GM19043 (cell line): Measurements from ENCODE around the gene C4orf50.

Experiments used
- ATAC-seq: cut with Tn5 transposase; IDR thresholded peaks from one replicate; pipeline ENCODE4 v1.9.1; 2021; ENCODE audit warnings: low read depth; ENCODE audit not compliant: unreplicated experiment

Gene C4orf50

DNA sequence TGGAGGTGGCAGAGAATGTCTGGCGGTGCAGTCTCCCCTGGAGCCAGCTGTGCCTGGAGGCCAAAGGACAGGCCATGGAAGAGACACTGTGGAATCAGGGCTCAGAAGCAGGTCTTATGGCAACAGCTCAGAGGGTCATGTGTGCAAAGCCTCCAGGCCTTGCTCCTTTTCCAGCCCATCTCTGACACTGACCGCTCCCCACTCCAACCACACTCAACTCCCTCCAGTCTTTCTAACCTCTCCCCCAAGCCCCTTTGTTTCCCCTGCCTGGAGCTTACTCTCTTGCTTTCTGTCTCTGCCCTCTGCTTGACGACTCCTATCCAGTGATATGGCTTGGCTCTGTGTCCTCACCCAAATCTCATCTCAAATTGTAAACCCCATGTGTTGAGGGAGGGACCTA lies 91.1 kb downstream of the C4orf50 start:
- ATAC-seq: no peak

DNA sequence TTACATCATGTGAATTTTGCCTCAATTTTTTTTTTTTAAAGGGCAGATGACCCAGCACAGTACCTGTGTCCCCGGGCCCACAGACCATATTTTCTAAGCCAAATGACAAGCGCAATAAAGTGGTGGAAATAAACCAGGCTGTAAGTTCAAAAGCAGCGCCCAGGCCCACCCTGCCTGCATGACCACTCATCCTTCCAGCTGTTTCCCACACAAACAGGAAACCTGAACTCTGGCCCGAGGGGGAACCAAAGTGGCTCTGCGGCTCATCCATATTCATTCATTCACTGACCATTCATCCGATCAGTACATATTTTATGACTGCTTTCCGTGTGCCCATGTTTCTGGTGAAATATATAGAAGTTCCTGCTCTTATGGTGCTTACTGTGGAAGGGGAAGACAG lies 91.6 kb downstream of the C4orf50 start:
- no peak for ATAC-seq

DNA sequence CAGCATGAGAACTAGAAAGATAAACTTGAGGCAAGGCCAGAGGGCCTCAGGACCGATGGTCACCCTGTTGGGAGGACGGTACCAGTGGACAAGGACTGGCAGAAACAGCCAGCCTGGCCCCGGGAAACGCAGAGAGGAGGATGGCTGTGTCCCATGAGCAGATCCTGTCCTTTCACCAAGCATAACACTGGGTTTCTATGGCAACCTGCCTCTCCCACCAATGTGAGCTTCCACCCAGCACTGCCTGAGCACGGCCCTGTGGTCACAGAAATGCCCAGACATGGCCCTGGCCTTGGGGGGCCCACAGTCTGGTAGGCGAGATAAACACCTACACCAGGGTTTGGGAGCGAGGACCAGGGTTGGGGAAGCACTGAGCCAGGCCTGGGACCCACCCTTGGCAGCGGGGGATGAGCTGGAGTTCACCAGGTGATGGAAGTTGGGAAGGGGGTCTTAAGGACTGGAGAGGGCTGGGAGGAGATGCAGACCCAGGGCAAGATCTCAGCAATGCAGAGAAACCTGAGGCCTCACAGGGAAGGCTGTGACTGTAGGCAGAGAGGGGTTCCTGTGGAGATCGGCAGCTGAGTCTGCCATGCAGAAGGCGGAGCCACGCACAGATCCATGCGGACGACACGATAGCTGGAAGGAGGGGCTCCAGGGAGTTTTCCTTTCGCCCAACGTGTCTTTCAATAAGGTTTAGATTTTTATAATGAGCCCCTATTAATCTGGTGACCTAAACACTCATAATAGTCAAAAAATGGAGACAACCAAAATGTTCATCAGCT lies 92.6 kb downstream of the C4orf50 start:
- no peak for ATAC-seq

DNA sequence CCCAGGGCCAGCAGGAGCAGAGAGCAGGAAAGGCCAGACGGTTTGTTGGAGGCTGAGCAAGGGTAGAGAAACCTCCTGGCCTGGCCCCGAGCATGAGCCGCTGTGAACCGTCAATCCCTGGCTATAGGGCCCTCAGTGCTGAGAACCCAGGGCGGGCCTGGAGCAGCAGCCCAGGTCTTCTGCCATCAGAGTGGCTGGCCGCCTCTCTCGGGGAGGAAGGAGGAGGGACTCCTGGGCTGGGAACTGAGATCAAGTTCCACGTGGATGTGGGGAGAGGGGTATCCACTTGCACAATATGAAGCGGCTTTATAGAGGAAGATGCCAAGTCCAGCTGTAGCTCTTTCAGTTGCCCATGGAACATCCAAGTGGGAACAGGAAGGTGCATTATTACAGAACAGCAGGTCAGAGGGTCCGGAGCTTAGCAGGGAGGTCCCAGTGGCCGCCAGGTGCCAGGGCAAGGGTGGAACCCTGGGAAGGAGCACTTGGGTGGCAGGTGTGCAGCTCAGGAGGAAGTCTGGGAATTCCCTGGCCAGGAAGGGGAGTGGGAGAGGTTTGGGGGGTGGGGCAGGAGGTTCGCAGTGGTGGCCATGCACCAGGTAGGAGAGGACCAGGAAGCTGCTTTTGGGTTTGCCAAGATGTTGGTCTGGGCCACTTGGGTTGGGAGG lies 93.6 kb downstream of the C4orf50 start:
- ATAC-seq: no peak

DNA sequence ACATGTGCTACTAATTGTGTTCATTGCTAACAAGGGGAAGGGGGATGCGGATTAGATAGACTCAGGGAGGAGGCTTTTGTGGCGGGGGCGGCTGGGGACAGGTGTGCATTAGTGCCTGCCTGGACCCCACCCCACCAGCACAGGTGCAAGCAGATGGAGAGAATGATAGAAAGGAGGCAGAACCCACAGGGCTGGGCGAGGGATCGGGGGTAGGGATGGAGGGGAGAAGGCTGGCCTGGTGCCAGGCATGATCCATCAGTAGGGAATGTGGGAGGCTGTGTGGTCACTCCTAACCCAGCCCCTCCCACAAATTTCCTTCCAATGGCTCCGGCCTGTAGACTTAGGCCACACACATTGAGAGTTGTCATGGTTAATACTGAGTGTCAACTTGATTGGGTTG lies 94.9 kb downstream of the C4orf50 start:
- ATAC-seq: no peak

DNA sequence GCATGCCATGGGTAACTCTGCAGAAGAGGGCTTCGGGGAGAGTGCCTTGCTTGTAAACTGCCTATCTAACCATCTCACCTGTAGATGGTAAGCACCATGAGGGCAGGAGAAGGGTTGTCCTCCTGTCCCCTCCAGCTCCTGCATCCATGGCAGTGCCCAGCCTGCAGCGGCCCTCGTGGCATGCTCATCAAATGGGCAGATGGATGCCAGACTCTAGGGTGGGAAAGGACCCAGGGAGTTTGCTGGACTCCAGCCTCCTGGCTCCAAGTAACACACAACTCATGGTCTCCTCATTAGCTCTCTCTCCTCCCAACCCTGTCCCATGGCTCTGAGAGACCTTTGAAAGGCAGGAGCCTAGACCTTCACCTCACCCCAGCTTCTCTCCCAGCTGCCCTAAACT lies 95.7 kb downstream of the C4orf50 start:
- ATAC-seq: no peak

DNA sequence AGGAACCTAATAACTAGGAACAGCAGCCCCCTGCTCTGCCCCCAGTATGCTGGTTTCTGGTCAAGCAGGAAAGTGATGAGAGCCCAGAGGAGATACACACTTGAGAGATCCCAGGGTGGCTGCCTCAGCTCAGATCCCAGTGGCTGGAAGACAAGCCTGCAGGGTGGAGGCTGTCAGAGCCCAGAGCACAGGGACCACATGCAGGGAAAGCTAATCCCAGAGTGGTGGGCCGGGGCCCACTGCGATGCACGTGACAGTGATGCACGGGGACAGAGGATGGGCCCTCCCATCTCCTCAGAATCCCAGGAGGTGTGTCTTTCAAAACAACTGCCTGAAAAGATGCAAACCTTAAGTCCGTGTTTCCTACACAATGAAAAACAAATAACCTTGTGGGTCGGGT lies 96.2 kb downstream of the C4orf50 start:
- ATAC-seq: no peak

DNA sequence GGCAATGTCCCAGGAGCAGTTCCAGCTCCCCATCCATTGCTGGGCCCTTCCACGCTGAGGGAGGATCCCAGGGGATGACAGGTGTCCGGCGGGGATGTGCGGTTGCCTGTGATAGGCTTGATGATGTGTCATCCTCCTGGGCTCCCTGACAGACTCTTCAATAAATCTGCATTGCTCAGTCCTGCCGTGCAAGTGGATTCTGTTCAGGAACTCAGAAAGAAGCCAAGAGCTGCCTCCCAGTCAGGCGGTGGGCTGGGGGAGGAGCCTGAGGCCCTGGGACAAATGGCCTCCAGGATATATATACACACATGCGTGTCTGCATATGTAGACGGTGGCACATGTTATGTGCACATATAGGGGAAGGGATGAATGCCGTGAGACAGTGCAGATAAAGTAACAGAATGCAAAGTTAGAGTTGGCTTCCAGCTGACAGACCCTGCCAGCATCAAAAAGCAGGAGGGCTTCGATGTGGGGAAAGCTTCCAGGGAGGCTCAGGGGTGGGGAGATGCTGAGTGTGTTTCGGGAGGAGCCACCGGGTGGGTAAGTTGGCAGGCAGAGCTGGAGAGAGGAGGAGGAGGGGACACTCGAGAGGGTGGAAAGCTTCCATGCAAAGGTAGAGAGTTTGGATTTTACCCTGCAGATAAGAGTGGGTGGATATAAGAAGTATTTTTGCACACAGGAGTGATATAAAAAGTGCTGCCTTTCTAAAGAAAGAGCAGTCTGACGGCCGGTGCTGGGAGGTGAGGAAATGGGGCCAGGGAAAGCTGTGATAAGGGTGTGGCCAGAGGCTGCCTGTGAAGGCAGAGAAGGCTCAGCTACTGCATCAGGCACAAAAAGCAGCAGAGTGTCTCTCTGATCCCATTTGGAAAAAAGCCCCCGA lies 96.9 kb downstream of the C4orf50 start:
- no peak for ATAC-seq

DNA sequence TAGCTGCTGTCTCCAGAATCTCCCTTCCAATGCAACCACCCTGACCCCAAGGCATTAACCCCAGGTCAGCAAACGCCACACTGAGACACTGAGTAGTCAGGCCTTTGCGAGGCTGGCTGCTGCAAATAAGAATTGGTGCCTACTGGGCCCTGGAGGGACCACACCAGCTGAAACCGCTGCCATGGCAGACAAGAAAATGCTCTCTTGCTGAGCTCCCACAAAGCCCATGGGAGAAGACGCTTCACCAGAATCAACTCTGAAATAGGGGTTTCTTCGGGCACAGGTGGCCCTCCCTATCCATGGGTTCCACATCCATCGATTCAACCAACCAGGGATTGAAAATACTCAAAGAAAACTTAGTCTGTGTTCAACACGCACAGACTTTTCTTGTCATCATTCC lies 98.7 kb downstream of the C4orf50 start:
- no peak for ATAC-seq

DNA sequence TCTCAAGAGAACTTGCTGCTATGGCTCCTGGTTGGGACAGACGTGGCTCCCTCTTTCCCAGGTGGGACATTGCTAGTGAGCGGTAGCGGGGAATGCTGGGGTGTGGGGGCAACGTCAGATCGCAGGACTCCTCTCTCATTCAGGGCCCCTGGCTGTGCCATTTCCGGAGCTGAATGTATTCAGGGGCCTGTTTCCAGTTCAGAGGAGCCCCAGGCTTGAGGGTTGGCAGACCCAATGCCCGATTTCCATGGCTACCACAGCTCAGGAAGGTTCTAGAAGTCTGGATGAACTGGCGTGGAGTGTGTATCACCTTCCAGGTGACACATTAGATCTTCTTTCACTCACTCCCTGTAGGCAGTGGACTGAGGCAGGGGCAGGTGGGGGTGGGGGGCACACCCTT lies 99.2 kb downstream of the C4orf50 start:
- ATAC-seq: no peak

DNA sequence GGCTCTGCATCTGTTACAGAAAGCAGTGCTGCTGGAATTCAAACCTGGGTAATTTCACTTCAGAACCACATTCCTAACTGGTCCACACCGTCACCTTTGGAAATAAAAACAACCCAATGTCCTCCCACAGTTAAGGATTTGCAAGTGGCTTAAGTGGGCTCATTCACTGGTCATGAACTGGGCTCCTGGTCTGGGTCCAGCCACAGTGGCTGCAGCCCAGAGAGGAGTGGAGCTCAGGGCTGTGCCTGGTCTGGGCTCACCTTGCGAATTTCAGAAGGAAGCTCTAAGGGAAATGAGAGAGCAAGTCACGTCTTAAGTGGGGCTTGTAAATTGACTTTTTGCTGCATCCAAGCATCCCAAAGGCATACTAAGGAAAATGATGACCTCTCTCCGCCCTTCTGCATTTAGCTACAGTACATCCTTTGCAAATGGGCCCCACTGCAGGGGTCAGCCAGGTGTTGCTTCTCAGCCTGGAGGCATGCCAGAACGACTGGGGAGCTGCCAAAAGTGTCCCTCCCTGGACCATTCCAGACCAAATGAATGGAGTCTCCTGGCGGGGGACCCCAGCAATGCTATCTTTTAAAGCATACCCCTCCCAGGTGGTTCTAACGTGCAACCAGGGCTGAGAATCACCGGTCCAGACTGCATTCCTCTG lies 99.8 kb downstream of the C4orf50 start:
- ATAC-seq: no peak

DNA sequence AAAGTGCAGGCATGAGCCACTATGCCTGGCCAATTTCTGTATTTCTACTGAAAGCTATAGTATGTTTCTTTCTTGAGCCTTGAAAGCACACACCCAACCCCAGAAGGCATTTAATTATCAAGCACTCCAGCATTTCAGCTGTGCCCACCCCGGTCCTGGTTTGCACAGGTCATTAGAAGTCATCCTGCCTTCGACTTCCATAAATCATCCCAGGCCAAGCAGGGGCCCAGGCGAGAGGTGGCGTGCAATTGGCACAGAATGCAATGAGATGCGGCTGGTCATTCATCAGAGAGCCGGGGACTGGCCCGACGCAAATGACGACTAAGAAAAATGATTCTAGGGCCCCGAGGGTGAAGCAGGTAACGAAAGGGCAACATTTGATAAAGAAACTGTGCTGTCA lies 100.6 kb downstream of the C4orf50 start:
- ATAC-seq: no peak

DNA sequence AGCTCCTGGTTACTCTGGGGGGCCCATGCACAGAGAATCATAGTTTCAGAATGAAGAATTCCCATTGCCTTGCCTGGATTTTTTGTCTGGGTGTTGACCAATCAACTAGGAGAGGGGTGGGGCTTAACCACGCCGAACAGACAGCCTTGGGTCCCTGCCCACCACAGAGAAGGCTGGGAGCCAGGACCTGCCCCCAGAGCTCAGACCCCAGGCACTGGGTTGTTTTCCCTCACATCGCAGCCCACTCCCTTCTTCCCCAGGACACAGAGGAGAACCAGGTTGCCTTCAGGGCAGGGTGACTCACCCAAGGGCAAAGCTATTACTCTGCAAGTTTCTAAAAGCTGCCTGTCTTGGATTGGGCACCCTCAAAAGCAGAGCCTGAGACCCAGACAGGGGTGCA lies 102.0 kb downstream of the C4orf50 start:
- ATAC-seq: no peak

DNA sequence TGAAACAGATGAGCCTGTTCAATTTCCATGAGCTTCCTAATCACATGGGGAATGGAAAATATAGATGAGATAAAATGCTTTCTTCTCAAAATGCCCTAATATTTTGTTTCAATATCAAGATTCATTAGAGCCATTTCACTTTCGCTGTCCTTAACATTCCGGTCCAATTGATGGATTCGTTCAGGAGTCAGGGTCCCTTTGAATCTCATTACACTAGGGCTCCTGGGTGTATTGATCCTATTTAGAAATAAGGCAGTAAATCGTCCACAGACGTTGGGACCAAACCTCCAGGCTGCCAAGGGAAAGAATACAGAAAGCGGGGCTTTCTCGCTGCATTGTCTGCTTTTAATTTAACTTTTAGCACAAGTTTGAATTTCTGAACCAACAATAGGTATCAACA lies 104.8 kb downstream of the C4orf50 start:
- no peak for ATAC-seq

DNA sequence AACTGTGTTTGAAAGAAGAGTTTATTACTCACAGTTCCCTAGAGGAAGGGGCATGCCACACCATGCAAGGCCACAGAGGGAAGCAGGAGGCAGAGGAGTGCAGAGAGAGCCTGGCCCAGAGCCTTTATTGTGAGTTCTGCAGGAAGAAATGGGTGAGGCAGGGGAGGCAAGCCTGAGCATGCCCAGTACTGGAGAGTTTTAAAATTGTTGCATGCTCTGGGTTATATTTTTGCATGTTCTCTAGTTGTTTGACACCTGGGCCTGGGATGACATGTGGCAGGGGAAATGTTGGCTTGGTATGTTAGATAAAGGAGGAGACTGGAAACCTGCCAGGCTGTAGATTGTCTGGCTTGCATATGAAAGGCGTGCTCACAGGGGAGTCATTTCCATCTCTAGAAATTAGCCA lies 105.6 kb downstream of the C4orf50 start:
- ATAC-seq: no peak

DNA sequence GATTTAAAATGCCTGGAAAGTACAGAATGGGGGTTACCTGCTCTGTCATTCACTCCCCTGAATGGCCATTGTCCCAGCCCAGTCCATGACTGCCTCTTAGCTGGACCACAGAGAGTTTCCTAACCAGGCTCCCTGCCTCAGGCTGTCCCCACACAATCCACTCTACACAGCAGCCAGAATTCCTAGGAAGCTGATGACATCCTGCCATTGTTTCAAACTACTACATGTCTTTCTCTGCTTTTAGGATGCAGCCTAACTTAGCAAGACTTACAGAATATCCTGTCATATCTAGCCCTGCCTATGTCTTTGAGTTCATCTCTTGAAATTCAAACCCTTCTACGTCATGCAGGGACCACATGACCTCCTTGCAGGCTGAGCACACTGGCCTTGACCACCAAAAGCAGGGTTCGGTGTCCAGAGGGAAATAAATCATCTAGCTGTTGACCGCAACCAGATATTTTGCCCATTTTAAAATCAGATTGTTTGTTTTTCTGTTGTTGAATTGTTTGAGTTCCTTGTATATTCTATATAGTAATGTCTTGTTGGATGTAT lies 109.3 kb downstream of the C4orf50 start:
- no peak for ATAC-seq

DNA sequence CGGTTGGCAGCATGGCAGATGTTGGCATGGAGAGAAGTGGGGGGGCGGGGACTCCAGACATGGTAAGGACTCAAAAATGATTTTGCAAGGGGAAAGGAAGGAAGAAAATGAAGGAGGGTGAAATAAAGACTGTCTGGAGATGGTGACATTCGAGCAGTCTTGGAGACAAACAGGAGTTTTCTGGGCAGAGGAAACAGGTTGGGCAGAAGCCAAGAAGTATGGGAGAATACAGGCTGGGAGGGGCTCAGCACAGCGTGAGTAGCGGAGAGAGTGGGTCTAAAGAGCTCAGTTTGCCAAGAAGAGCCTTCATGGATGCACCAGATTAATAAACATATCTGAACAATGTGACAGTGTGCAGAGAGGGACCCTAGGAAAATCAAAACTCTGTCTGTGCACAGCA lies 112.0 kb downstream of the C4orf50 start:
- ATAC-seq: no peak

DNA sequence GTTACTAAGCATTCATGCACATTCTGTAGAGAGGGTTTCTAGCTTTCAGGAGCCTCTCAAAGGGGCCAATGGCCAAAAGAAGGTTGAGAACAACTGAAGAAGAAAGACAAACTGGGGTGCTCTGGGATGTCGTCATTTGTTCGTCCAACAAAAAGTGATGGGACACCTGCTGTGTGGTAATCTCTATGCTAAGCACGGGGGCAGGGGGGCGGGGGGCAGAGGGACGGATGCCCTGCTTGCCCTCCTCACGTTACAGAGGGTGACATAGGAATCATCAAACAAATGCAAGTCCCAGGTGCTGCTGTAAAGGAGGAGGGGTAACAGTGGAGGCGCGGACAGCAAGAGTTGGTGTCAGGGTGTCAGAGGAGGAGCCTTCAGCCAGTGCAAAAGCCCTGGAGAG lies 112.5 kb downstream of the C4orf50 start:
- ATAC-seq: no peak

DNA sequence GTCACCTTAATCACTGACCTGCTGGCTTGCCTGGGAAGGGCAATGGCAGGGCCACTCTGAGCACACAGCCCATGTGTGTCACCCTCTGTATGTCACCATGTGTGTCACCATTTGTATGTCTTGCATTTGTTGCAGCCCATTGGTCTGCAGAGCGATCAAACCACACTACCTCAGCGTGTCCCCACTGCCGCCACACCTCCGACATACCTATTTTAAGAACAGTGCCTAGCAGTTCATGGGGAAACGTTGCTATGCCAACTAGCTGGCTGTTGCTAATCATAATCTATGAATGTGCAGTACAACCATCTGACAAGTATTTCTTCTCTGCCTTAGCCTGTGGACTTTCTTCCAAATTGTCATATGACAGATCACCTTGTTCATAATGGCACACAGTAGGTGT lies 117.4 kb downstream of the C4orf50 start:
- ATAC-seq: no peak

DNA sequence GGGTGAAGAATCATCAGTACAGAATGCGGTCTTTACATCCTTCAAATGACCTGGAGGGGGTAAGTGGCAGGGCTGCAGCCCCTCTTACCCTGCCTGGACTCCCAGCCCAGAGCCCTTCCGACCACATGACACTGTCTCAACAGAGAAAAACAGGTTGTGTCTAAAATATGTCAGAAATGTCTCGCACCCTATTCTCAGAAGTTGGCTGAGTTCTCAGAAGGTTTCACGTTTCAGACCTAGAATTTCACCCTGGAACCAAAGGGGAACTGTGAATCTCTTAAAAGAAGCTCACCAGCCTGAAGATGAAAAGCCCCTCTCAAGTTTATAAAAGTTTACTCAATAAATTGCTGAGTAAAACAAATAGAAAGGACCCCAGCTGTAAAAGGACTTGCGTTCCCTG lies 118.3 kb downstream of the C4orf50 start:
- ATAC-seq: no peak

DNA sequence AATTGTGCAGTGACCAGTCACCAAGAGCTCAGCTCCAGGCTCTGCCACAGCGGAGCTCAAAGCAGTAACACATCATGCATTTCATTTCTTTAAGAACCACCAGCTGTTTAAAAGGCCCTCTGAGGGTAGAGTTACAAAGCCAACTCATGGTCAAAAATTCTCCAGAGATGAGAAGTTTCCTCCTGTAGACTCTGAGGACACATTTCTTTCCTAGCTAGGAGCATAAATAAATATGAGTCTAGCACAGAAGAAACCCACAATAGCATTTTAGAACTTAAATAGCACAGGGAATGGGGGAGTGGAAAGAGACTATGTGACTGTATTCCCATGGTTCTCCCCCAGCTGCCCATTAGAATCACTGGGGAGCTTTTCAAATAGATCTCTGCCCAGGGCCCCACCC lies 118.8 kb downstream of the C4orf50 start:
- ATAC-seq: no peak
